HG03280 (cell line): ENCODE results near the gene RAB8A.
"Not testable (repeated sequence)": the region's sequence is repeated elsewhere in the genome, so short reads cannot be mapped to it uniquely, and the experiment has no call there.

Experiments
- ATAC-seq: cut with Tn5 transposase; IDR thresholded peaks from one replicate; pipeline ENCODE4 v1.9.1; 2021; ENCODE audit warnings: mild to moderate bottlenecking, moderate library complexity; ENCODE audit not compliant: unreplicated experiment

RAB8A gene

DNA sequence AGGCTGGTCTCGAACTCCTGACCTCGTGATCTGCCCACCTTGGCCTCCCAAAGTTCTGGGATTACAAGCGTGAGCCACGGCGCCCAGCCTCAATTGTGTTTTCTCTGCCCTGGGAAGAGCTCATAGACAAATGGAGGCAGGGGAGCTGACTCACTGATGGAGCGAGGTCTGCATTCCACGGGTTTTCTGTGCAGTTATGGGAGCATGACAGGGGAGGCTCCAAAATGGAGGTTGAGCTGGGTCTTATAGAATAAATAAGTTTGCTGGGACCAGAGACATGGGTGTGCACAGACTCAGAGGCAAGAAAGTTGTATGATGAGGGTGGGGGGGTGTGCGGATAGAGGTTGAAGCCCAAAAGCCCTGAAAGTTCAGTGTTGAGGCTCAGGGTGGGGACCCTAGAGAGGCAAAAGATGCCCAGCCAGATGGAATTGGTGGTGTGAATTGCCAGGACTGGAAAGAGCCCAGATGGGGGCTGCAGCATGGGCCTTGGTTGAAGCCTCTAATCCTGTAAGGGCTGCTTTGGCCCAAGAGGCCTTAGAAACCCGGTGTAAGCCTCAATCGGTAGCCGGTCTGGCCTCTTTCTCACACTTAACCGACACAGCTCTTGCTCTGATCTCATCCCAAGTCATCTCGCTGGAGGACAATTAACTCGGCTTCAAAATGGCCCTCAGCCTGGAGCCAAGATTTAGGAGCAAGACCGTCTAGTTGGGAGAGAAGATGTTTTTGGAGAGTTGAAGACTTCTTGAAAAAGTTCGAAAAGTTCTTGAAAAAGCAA is 33.5 kb upstream of the RAB8A start:
- no peak for ATAC-seq

DNA sequence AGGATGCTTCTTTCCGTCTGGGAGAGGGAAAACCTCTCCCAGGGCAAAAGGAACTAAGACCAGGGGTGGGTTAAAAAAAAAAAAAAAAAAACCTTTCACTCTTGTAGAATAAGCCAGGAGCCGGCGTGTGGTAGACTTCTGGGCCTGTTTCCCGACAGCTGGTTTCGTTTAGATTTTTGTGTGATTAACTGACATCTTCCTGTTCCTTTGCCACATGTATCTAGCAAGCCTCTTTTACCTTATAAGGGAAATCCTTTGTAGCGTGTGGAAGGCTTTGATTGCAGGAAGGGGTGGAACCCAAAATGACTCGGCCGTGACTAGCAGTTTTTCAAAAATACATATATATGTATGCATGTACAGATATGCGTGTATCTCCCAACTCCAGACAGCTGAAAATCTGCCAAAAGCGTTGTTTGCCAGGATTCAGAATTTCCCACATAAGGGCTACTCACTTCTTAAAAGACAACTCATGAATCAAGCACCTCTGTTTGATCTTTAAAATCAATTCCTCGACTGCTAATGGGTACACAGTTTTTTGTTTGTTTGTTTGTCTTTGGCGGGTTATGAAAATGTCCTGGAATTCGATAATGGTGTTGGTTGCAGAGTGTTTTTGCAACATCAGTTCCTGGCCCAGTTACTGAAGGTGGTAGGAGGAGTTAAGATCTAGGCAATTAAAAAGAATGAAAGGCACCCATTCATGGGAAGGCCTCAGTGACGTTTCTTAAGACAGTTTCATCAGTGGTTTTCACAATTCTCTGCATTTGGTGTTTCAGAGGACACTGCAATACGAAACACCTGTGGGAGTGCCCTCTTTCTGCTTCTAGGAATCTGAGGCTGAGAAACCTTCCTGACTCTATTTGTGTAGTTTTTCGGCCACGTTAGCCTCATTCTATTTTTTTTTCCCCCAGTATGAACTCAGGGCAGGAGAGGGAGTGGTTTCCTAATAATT is 32.7 kb upstream of the RAB8A start:
- ATAC-seq = no peak

DNA sequence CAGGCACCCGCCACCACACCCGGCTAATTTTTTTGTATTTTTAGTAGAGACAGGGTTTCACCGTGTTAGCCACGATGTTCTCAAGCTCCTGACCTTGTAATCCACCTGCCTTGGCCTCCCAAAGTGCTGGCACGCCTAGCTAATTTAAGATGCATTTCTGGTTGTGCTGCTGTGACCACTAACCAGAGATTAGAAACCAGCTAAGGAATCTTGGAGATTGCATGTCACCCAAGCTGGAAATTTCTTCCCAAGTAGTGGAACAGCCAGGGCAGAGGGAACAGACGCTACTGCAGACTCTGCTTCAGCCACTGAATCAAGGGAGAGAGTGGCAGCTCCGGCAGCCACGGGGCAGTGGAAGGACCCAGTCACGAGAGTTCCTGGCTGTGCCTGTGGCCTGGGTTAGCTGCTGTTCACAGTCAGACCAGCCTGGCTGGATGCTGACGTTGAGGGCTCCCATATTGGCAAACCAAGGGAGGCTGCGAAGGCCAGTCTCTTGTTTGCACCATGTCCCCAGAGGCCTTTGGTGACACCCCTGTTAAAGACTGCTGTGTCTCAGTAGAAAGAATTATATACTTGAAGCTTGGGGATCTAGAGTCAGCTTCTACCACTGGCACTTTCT is 27.5 kb upstream of the RAB8A start:
- no peak for ATAC-seq

DNA sequence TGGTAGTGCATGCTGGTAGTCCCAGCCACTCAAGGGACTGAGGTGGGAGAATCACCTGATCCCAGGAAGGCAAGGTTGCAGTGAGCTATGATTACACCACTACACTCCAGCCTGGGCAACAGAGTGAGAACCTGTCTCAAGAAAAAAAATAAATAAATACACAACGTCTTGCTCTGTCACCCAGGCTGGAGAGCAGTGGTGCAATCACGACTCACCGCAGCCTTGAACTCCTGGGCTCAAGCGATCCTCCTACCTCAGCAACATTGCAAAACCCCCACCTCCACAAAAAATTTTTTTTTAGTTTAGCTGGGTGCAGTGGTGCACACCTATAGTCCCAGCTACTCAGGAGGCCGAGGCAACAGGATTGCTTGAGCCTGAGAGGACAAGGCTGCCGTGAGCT is 26.6 kb upstream of the RAB8A start:
- ATAC-seq = no peak

DNA sequence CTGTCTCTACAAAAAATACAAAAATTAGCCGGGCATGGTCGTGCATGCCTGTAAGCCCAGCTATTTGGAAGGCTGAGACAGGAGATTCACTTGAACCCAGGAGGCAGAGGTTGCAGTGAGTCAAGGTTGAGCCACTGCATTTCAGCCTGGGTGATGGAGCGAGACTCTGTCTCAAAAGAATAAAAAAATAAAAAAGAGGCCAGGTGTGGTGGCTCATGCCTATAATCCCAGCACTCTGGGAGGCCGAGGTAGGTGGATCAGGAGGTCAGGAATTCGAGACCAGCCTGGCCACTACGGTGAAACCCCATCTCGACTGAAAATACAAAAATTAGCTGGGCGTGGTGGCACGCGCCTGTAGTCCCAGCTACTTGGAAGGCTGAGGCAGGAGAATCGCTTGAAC is 24.3 kb upstream of the RAB8A start:
- ATAC-seq = not testable (repeated sequence)

DNA sequence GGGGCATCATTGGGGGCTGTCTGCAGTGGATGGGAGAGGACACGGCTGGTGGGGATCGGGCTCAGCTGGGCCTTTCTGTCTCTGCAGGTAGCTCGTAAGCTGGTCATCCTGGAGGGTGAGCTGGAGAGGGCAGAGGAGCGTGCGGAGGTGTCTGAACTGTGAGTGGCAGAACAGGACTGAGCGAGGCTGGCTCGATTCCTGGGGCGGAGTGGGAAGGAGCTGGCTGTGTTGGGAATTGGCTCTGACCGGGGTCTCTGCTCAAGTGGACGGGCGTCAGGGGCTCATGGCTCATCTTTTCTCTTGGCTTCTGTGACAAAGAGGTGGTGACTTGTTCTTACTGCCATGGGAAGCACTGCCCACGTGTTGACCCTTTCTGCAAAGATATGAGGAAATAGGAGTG is 23.7 kb upstream of the RAB8A start:
- ATAC-seq = no peak

DNA sequence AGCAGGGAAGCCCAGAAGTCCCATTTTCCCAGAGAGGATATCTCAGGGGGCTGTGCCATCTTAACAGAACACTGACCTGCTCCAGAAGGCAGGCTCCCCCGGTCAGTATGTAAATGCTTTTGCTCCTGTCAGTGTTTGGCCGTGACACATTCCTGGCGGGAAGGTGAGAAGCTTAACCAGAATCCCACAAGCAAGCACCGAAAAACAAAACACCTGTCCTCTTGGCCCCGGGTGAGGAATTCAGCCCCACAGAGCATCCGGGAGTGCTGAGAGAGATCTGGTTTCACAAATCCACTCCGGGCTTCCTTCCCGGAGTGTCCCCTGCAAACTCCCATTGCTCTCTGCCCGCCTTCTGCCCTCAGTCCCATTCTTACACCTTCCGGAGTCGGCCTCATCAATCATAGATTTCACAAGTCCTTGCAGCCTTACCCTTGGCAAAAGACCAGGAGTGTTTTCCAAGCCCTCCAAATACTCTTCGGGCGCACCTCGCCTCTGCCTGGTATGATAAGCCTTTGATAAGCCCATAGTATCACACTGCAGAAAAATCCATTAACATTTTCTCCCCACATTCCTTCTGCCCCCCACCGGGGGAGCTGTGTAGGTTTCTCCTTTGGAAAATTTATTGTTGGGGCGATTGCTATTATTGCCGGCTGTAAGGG is 23.2 kb upstream of the RAB8A start:
- no peak for ATAC-seq

DNA sequence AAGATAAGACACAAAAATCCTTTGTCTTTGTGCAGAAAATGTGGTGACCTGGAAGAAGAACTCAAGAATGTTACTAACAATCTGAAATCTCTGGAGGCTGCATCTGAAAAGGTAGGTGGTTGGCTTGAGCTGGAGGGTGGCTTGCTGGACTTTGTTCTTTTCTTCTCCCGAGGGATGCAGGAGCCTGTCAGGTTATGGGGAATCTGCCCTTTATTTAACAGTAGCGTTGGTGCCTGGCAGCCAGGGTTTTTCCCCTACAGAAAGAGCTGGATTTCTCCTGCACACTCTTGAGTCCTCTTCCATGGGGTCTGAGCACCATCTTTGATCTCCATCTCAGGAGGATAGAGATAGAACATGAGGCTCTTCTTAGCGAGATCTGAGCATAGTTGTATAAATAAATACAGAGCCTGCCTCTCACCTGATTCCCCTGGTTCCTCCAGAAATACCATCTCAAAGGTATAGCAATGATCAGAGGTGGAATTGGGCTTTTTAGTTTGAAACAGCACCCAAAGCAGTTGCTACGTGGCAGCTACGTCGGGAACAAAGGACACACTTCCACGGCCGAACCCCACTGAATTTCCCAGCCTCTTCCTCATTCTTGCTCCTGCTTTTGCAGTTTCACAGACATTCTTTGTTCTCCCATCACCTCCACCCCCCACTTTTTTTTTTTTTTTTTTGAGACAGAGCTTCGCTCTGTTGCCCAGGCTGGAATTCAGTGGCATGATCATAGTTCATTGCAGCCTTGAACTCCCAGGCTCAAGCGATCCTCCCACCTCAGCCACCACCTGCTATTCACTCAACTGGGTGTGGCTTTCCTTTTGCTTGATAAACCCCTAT is 22.5 kb upstream of the RAB8A start:
- no peak for ATAC-seq

DNA sequence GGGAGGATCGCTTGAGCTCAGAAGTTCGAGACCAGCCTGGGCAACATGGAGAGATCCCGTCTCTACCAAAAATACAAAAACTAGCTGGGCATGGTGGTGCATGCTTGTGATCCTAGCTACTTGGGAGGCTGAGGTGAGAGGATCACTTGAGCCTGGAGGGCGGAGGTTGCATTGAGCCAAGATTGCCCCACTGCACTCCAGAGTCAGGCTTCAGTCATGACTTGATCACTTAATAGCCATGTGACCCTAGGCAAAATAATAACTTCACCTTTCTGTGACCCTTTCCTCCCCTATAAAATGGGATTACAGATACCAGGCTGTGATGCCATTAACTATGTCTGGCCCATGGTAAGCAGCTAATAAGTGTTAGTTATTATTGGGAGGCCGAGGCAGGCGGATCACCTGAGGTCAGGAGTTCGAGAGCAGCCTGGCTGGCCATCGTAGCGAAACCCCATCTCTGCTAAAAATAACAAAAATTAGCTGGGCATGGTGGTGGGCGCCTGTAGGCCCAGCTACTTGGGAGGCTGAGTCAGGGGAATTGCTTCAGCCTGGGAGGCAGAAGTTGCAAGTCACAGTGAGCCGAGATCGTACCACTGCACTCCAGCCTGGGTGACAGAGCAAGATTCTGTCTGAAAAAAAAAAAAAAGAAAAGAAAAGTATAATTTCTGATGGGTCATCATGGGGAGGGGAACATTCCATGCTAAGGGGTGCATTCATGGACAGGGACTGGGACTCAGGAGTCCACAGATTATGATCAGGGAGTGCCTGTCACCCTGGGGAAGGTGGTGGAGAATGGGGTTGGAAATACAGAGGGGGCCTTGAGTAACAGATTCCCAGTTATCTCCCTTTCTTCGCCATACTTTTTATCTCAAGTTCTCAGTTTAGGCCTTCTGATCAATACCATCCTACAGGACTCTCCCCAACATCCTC is 19.9 kb upstream of the RAB8A start:
- ATAC-seq = no peak

DNA sequence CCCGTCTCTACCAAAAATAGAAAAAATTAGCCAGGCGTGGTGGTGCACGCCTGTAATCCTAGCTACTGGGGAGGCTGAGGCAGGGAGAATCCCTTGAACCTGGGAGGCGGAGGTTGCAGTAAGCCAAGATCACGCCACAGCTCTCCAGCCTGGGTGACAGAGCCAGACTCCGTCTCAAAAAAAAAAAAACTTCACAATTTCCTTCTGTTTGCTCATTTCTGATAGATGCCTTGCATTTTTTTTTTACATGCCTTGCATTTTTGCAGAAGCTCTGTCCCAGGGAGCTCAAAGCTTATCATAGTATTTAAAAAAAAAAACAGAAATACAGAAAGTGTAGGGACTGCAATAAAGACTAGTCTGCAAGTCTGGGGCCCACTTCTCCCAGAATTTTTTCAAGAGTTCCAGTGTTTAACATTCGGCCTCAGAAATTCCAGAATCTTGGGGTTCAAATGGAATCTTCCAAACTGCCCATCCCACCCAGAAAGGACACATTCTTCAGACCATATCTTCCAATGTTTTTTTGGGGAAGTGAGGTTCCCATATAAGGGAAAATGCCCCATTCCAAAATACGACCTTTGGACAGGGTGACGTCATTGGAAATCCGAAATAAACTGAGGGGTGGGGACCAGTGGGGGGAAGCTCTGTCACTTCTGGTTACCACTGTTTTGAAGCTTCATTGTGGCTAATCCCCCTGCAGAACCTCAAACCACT is 17.2 kb upstream of the RAB8A start:
- no peak for ATAC-seq

DNA sequence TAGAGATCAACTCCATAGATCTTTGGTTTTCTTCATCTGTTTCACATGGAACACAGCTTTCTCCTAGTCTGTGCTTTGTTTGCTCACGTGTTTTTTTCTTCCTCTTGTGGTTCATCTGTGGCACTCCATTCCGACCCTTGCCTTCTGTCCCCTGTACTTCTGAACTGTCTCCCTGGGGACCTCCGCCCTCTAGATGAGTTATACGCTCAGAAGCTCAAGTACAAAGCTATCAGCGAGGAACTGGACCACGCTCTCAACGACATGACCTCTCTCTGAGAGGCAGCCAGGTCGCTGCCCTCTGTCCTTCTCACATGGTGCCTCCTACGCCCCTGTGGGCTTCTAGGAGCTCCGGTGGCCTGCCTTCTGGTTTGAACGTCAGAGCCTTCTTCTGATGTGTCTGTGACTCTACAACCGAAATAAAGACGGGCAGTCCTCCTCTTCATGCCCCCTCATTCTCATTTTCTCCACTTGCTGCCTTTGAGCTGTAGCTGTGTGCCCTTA is 16.6 kb upstream of the RAB8A start:
- ATAC-seq = no peak

DNA sequence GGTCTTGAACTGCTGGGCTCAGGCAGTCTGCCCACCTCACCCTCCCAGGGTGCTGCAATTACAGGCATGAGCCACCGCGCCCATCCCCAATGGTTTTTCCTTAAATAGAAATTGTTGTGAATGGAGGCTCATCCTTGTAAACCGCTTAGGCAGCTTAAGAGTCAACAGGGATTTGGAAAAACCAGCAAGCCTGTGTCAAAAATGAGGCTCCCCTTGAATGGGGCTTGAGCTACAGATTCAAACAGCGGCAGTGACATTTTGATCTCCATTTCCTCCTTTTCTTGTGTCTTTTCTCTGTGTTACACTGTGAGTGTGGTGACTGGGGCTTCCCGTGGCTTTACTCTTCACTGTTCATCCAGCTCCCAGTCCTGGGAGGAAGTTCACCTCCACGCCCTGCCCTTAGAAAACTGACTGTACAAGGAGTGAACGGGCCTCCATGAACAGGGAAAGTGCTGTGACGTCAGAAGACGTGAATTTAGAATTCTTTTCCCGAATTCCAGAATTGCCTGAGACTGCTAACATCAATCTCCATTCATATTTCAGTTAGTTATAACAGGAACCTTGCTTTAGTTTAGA is 15.3 kb upstream of the RAB8A start:
- no peak for ATAC-seq

DNA sequence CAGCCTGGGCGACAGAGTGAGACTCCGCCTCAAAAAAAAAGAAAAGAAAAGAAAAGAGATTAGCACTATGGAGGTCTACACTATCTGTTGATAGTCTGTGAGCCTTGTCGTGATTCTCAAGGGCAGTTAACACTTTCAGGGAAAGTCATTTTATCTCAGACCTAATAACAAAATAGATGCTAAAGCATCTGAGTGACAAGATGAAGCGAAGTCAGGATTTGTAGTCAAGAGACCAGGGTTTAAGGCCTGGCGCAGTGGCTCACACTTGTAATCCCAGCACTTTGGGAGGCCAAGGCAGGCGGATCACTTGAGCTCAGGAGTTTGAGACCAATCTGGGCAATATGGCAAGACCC is 13.3 kb upstream of the RAB8A start:
- no peak for ATAC-seq

DNA sequence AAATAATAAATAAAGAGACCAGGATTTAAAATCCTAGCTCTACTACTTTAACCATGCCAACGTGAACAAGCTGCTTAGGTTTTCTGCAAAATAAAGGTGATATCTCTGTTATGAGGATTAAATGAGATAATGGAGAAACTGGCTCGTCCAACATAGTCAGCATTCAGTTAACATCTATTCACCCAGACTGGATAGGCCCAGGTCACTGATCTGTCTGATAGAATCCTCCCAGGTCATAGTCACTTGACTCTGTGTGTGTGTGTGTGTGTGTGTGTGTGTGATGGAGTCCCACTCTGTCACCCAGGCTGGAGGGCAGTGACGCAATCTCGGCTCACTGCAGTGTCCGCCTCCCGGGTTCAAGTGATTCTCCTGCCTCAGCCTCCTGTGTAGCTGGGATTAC is 12.9 kb upstream of the RAB8A start:
- no peak for ATAC-seq

DNA sequence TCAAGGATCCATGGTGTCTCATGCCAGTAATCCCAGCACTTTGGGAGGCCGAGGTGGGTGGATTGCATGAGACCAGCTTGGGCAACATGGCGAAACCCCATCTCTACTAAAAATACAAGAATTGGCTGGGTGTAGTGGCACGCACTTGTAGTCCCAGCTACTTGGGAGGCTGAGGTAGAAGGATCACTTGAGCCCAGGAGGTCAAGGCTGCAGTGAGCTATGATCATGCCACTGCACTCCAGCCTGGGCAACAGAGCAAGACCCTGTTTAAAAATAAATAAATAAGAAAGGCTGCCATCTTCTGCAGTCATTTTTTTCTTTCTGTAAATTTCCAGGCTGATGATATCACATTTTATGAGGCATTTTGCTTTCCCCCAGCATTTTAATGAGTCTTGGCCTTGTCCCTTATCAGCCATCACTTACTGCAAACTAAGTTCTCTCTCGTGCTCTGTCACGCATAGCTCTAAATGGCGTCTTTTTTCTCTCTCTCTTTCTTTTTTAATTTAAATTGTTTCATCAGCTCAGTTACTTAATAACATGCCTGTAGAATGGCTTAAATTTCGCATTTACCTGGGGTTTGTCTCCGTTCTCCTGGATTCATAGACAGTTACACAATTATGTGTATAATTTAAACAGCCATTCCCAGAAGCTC is 12.2 kb upstream of the RAB8A start:
- not testable (repeated sequence) for ATAC-seq

DNA sequence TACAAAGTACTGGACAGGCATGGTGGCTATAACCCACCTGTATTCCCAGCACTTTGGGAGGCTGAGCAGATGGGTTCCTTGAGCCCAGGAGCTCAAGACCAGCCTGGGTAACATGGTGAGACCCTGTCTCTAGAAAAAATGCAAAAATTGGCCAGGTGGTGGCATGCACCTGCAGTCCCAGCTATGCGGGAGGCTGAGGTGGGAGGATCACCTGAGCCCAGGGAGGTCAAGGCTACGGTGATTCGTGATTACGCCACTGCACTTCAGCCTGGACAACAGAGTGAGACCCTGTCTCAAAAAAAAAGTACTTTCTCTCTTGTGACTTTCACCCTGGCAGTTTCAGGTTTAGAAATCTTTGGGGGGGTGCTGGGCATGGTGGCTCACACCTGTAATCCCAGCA is 11.2 kb upstream of the RAB8A start:
- ATAC-seq = no peak

DNA sequence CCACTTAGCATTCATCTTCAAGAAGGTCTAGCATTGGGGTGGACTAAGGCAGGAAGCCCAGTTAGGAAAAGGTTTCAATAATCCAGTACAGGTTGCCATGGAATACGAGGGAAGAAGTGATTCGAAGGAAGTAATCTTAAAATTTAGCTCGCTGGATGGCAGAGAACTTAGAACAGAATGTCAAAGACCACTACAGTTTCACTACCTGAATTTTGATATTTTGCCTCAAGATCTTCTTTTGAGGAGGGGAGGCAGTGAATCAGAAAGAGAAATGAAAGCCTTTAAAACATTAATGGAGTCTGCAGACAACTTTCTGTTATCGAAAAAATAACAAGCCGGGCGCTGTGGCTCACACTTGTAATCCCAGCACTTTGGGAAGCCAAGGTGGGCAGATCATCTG is 7.0 kb upstream of the RAB8A start:
- no peak for ATAC-seq

DNA sequence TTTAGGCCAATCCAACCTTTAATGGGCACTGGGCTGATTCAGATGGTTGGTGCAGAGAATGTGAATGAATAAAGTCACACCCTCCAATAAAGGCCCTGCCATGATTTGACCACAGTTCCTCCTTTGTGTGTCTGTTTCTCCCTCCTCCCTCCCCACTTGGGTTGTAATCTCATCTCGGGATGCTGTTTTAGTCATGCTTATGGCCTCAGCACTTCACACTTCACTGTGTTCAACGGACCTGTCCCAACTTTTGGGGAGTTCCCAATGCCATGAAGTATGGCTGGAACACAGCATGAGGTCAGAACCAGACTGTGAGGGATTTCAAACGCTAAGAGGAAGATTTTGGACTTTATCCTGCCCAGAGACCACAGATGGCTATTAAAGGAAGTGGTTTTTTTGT is 5.6 kb upstream of the RAB8A start:
- no peak for ATAC-seq
